Loucy (cell line): ENCODE data around the gene SAA4.
"Not testable (repeated sequence)": the region's sequence is repeated elsewhere in the genome, so short reads cannot be mapped to it uniquely, and the experiment has no call there.

Experiments
- H2AFZ ChIP-seq: fragments of 200-600 bp; sonication (generic); 2 replicates; pipeline ENCODE4 v1.6.0; 2016; ENCODE audit warnings: antibody characterized with exemption, mild to moderate bottlenecking, low read length, moderate library complexity
- H3F3A ChIP-seq: fragments of 200-600 bp; 2 replicates; pipeline ENCODE4 v1.6.0; 2016; ENCODE audit warnings: antibody characterized with exemption, low read depth, mild to moderate bottlenecking
- H3K27me3 ChIP-seq: fragments of 200-600 bp; sonication (generic); 2 replicates; pipeline ENCODE4 v1.6.1; 2014; ENCODE audit warnings: low read length, mild to moderate bottlenecking; ENCODE audit not compliant: insufficient read depth, poor library complexity, severe bottlenecking
- H3K36me3 ChIP-seq: fragments of 200-600 bp; sonication (generic); 2 replicates; pipeline ENCODE4 v1.6.1; 2016; ENCODE audit warnings: low read length; ENCODE audit not compliant: insufficient read depth
- H3K4me1 ChIP-seq: fragments of 200-600 bp; sonication (generic); 2 replicates; pipeline ENCODE4 v1.5.1; 2014; ENCODE audit warnings: low read length, mild to moderate bottlenecking; ENCODE audit not compliant: insufficient read depth, poor library complexity, severe bottlenecking
- H3K4me2 ChIP-seq: fragments of 200-600 bp; sonication (generic); 2 replicates; pipeline ENCODE4 v1.6.0; 2014; ENCODE audit warnings: antibody characterized with exemption, low read length, low read depth, mild to moderate bottlenecking; ENCODE audit not compliant: poor library complexity, severe bottlenecking
- H3K4me3 ChIP-seq: fragments of 200-600 bp; sonication (generic); 2 replicates; pipeline ENCODE4 v1.5.1; 2014; ENCODE audit warnings: low read length, mild to moderate bottlenecking, mixed read lengths; ENCODE audit not compliant: poor library complexity, severe bottlenecking
- H3K79me2 ChIP-seq: fragments of 200-600 bp; sonication (generic); 2 replicates; pipeline ENCODE4 v1.6.1; 2014; ENCODE audit warnings: low read length; ENCODE audit not compliant: insufficient read depth
- H3K9ac ChIP-seq: fragments of 200-600 bp; sonication (generic); 2 replicates; pipeline ENCODE4 v1.6.0; 2014; ENCODE audit warnings: mild to moderate bottlenecking, low read depth, low read length, moderate library complexity; ENCODE audit not compliant: poor library complexity, severe bottlenecking
- H3K9me2 ChIP-seq: fragments of 200-600 bp; sonication (generic); replicated peaks from 2 replicates; pipeline ENCODE4 v1.6.1; 2016; ENCODE audit warnings: low read depth, low read length, mixed read lengths
- H3K9me3 ChIP-seq: fragments of 200-600 bp; sonication (generic); 2 replicates; pipeline ENCODE4 v1.6.1; 2014; ENCODE audit warnings: mild to moderate bottlenecking, antibody characterized with exemption, low read length, low read depth; ENCODE audit not compliant: insufficient read depth
- H4K20me1 ChIP-seq: fragments of 200-600 bp; sonication (generic); 2 replicates; pipeline ENCODE4 v1.6.0; 2014; ENCODE audit warnings: antibody characterized with exemption, low read length, mild to moderate bottlenecking; ENCODE audit not compliant: insufficient read depth, poor library complexity, severe bottlenecking
- CTCF ChIP-seq: fragments of 200-600 bp; sonication (generic); conservative IDR thresholded peaks from 2 replicates; pipeline ENCODE4 v1.5.1; 2014; ENCODE audit warnings: mild to moderate bottlenecking, antibody characterized with exemption, low read length
- EZH2phosphoT487 ChIP-seq: fragments of 200-600 bp; IDR thresholded peaks from 2 replicates; pipeline ENCODE4 v1.6.1; 2018; ENCODE audit warnings: antibody characterized with exemption, mild to moderate bottlenecking, moderate library complexity, borderline replicate concordance

Gene SAA4

GRCh38 chr11:18264677-18265555 is 28.3 kb upstream of the SAA4 start:
- H3F3A ChIP-seq: no peaks in the 10 kb centered on the region
- H3K4me1 ChIP-seq: peaks cover 9% of the 10 kb centered on the region
- H4K20me1 ChIP-seq: no peaks in the 10 kb centered on the region
- H2AFZ ChIP-seq: no peak overlapping the region
- H3K79me2 ChIP-seq: no peaks in the 10 kb centered on the region
- H3K4me3 ChIP-seq: no peak overlapping the region
- no peaks in the 10 kb centered on the region for H3K27me3 ChIP-seq
- H3K9ac ChIP-seq: no peak overlapping the region
- H3K36me3 ChIP-seq: no peaks in the 10 kb centered on the region
- H3K9me3 ChIP-seq: no peaks in the 10 kb centered on the region
- TF ChIP-seq EZH2phosphoT487 (no peak), CTCF (no peak)
- H3K4me2 ChIP-seq: no peak overlapping the region
- H3K9me2 ChIP-seq: no peaks in the 10 kb centered on the region

DNA sequence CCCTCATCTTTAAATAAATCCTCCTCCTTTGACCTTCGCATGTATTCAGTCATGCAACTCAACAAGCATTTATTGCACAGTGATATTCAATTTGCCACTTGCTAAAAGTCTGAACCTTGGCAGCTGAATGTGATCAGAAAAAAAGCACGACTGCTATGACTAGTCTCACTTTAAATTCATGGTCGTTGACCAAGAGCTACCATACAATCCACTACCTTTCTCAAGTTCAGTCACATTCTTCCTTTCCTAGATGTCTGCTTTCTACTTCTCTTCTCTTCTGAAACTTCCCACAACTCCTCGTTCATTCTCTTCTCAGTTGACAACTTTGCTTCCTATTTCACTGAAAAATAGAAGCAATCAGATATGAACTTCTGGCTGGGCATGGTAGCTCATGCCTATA is 27.4 kb upstream of the SAA4 start:
- no peaks in the 10 kb centered on the region for H3K9me2 ChIP-seq
- no peak overlapping the region for H3K4me3 ChIP-seq
- peaks cover 7% of the 10 kb centered on the region for H3K27me3 ChIP-seq
- no peak overlapping the region for H2AFZ ChIP-seq
- no peaks in the 10 kb centered on the region for H4K20me1 ChIP-seq
- H3K36me3 ChIP-seq: no peaks in the 10 kb centered on the region
- TF ChIP-seq CTCF: no peak
- no peak for TF ChIP-seq EZH2phosphoT487
- H3F3A ChIP-seq: no peaks in the 10 kb centered on the region
- no peak overlapping the region for H3K4me2 ChIP-seq
- H3K9me3 ChIP-seq: no peaks in the 10 kb centered on the region
- no peaks in the 10 kb centered on the region for H3K79me2 ChIP-seq
- H3K4me1 ChIP-seq: peaks cover 9% of the 10 kb centered on the region
- no peak overlapping the region for H3K9ac ChIP-seq

DNA sequence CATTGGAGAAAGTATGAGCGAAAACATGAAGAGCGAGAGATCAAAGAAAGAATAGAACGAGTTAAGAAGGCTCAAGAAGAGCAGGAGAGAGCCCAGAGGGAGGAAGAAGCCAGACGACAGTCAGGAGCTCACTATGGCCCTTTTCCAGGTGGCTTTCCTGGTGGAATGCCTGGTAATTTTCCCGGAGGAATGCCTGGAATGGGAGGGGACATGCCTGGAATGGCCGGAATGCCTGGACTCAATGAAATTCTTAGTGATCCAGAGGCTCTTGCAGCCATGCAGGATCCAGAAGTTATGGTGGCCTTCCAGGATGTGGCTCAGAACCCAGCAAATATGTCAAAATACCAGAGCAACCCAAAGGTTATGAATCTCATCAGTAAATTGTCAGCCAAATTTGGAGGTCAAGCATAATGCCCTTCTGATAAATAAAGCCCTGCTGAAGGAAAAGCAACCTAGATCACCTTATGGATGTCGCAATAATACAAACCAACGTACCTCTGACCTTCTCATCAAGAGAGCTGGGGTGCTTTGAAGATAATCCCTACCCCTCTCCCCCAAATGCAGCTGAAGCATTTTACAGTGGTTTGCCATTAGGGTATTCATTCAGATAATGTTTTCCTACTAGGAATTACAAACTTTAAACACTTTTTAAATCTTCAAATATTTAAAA is 26.2 kb upstream of the SAA4 start:
- not testable (repeated sequence) for H3K27me3 ChIP-seq, H3K79me2 ChIP-seq, H3K4me1 ChIP-seq, H3K9ac ChIP-seq, H3F3A ChIP-seq, H3K9me3 ChIP-seq, H3K36me3 ChIP-seq, H3K4me3 ChIP-seq, H3K9me2 ChIP-seq, H4K20me1 ChIP-seq, H3K4me2 ChIP-seq, H2AFZ ChIP-seq
